ENCODE measurements around the gene TENT4A. TPM values are rescaled to one million over a fixed set of nuclear protein-coding genes. Genes with fewer than 3 reads are reported as not detected.

Gene TENT4A
- total RNA-seq, 3 donors from 2014 or later (not counting 1 experiment from before 2014, with no cell fraction given): 36.0 to 65.6 (median 44.9) TPM

GRCh38 chr5:6704361-6704851, 8.8 kb upstream of the TENT4A start:
- Histone ChIP-seq H3K27me3 (ENCODE audit: control insufficient read depth, insufficient read depth, low read length) (peaks cover 2% of the 10 kb centered on the region), H3K4me3 (ENCODE audit: low read length) (no peak overlapping the region), H3K9me3 (ENCODE audit: control insufficient read depth, insufficient read depth, low read length) (no peaks in the 10 kb centered on the region), H3K4me1 (ENCODE audit: control insufficient read depth, insufficient read depth, low read length) (no peaks in the 10 kb centered on the region), H3K36me3 (ENCODE audit: control insufficient read depth, insufficient read depth, low read length) (no peaks in the 10 kb centered on the region), H3K27ac (ENCODE audit: low read length) (no peak overlapping the region)
- no peaks in the 10 kb centered on the region for H3K9me3 Mint-ChIP-seq
- no peak overlapping the region for H3K4me3 Mint-ChIP-seq
- no peak for ATAC-seq
- peaks cover 21 to 25% of the 10 kb centered on the region in 2 donors for H3K27me3 Mint-ChIP-seq (ENCODE audit: low read depth in 2 of 2)
- DNase-seq: no peak
- TF ChIP-seq, protein P1, sequence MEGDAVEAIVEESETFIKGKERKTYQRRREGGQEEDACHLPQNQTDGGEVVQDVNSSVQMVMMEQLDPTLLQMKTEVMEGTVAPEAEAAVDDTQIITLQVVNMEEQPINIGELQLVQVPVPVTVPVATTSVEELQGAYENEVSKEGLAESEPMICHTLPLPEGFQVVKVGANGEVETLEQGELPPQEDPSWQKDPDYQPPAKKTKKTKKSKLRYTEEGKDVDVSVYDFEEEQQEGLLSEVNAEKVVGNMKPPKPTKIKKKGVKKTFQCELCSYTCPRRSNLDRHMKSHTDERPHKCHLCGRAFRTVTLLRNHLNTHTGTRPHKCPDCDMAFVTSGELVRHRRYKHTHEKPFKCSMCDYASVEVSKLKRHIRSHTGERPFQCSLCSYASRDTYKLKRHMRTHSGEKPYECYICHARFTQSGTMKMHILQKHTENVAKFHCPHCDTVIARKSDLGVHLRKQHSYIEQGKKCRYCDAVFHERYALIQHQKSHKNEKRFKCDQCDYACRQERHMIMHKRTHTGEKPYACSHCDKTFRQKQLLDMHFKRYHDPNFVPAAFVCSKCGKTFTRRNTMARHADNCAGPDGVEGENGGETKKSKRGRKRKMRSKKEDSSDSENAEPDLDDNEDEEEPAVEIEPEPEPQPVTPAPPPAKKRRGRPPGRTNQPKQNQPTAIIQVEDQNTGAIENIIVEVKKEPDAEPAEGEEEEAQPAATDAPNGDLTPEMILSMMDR (IDR thresholded peaks at IDR 0.05): no peak
- H3K4me1 Mint-ChIP-seq: no peaks in the 10 kb centered on the region
- no peaks in the 10 kb centered on the region for H3K36me3 Mint-ChIP-seq
- intact Hi-C loops (cut with micrococcal nuclease): no loop called here
- no peak overlapping the region for H3K27ac Mint-ChIP-seq
- WGBS (ENCODE audit: insufficient coverage): 87% methylated on average over 11 of the region's 11 CpGs

- H3K9me3 Mint-ChIP-seq: no peaks in the 10 kb centered on the region
- no peak overlapping the region for H3K27ac Mint-ChIP-seq
- WGBS (ENCODE audit: insufficient coverage): 61% methylated on average over 6 of the region's 6 CpGs
- H3K4me1 ChIP-seq (ENCODE audit: control insufficient read depth, insufficient read depth, low read length): no peaks in the 10 kb centered on the region
- no peaks in the 10 kb centered on the region for H3K9me3 ChIP-seq (ENCODE audit: control insufficient read depth, insufficient read depth, low read length)
- no peak overlapping the region for H3K27ac ChIP-seq (ENCODE audit: low read length)
- no peaks in the 10 kb centered on the region for H3K27me3 ChIP-seq (ENCODE audit: control insufficient read depth, insufficient read depth, low read length)
- DNase-seq (no peak), ATAC-seq (no peak)
- no peaks in the 10 kb centered on the region for H3K36me3 Mint-ChIP-seq
- intact Hi-C loops (cut with micrococcal nuclease): no loop called here
- TF ChIP-seq, protein P1 (IDR thresholded peaks at IDR 0.05): no peak
- no peaks in the 10 kb centered on the region for H3K4me1 Mint-ChIP-seq
- no peak overlapping the region for H3K4me3 ChIP-seq (ENCODE audit: low read length)
- peaks cover 17 to 19% of the 10 kb centered on the region in 2 donors for H3K27me3 Mint-ChIP-seq (ENCODE audit: low read depth in 2 of 2)
- H3K36me3 ChIP-seq (ENCODE audit: control insufficient read depth, insufficient read depth, low read length): no peaks in the 10 kb centered on the region
- H3K4me3 Mint-ChIP-seq: no peak overlapping the region
These were observed 8.1 kb upstream of the TENT4A start for GRCh38 chr5:6705088-6705487.

DNA sequence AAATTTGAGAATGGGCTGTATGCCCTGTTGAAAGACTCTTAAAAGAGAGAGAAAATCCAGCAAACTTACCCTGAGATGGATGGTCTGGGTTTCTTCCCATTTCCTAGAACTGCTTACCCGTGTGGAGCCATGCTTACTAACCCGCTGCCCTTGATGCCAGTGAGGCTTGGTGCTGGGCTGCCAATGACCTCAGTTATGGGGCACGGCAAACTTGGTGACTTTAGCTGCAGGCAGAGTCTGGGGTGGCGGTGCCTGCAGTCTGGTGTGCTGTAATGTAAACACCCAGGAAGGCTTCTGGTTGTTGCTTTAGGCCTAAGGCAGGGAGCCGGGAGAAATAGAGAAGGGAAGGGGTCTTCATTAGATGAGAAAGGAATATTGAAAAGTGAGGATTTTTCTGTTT, 7.3 kb upstream of the TENT4A start:
- TF ChIP-seq, protein P1 (IDR thresholded peaks at IDR 0.05): no peak
- intact Hi-C loops (cut with micrococcal nuclease): no loop called here
- H3K4me1 ChIP-seq (ENCODE audit: control insufficient read depth, insufficient read depth, low read length): no peaks in the 10 kb centered on the region
- H3K27me3 ChIP-seq (ENCODE audit: control insufficient read depth, insufficient read depth, low read length): peaks cover 2% of the 10 kb centered on the region
- no peaks in the 10 kb centered on the region for H3K36me3 ChIP-seq (ENCODE audit: control insufficient read depth, insufficient read depth, low read length)
- no peak overlapping the region for H3K4me3 ChIP-seq (ENCODE audit: low read length)
- H3K27ac ChIP-seq (ENCODE audit: low read length): no peak overlapping the region
- DNase-seq (no peak), ATAC-seq (no peak)
- Mint-ChIP-seq H3K4me1 (peaks cover 0 to 5% of the 10 kb centered on the region in 2 donors), H3K27me3 (ENCODE audit: low read depth in 2 of 2) (peaks cover 17% of the 10 kb centered on the region in 2 donors), H3K36me3 (no peaks in the 10 kb centered on the region), H3K4me3 (no peak overlapping the region), H3K27ac (no peak overlapping the region), H3K9me3 (no peaks in the 10 kb centered on the region)
- no peaks in the 10 kb centered on the region for H3K9me3 ChIP-seq (ENCODE audit: control insufficient read depth, insufficient read depth, low read length)
- 98% methylated on average over 5 of the region's 5 CpGs for WGBS (ENCODE audit: insufficient coverage)

- intact Hi-C loops (cut with micrococcal nuclease): no loop called here
- no peak overlapping the region for H3K4me3 Mint-ChIP-seq
- no peak overlapping the region for H3K27ac Mint-ChIP-seq
- H3K9me3 ChIP-seq (ENCODE audit: control insufficient read depth, insufficient read depth, low read length): no peaks in the 10 kb centered on the region
- WGBS (ENCODE audit: insufficient coverage): 69% methylated on average over 6 of the region's 6 CpGs
- no peaks in the 10 kb centered on the region for H3K36me3 Mint-ChIP-seq
- peaks cover 8 to 15% of the 10 kb centered on the region in 2 donors for H3K4me1 Mint-ChIP-seq
- TF ChIP-seq, protein P1 (IDR thresholded peaks at IDR 0.05): no peak
- no peak overlapping the region for H3K27ac ChIP-seq (ENCODE audit: low read length)
- H3K9me3 Mint-ChIP-seq: no peaks in the 10 kb centered on the region
- H3K36me3 ChIP-seq (ENCODE audit: control insufficient read depth, insufficient read depth, low read length): no peaks in the 10 kb centered on the region
- DNase-seq (no peak), ATAC-seq (no peak)
- H3K4me1 ChIP-seq (ENCODE audit: control insufficient read depth, insufficient read depth, low read length): peaks cover 8% of the 10 kb centered on the region
- no peak overlapping the region for H3K4me3 ChIP-seq (ENCODE audit: low read length)
- peaks cover 2% of the 10 kb centered on the region for H3K27me3 ChIP-seq (ENCODE audit: control insufficient read depth, insufficient read depth, low read length)
- H3K27me3 Mint-ChIP-seq (ENCODE audit: low read depth in 2 of 2): peaks cover 7 to 17% of the 10 kb centered on the region in 2 donors
These were observed 5.4 kb upstream of the TENT4A start for GRCh38 chr5:6707852-6708251.
